Stimulated activated naive CD4-positive, alpha-beta T cell (primary cell): ENCODE results near the gene PBXIP1.
"Not testable (repeated sequence)": the region's sequence is repeated elsewhere in the genome, so short reads cannot be mapped to it uniquely, and the experiment has no call there.

Experiments used
- DNase-seq, 6 experiments: peaks; one replicate each; lab custom pipeline; 2025; lab: John Stamatoyannopoulos, UW

PBXIP1 gene

DNA sequence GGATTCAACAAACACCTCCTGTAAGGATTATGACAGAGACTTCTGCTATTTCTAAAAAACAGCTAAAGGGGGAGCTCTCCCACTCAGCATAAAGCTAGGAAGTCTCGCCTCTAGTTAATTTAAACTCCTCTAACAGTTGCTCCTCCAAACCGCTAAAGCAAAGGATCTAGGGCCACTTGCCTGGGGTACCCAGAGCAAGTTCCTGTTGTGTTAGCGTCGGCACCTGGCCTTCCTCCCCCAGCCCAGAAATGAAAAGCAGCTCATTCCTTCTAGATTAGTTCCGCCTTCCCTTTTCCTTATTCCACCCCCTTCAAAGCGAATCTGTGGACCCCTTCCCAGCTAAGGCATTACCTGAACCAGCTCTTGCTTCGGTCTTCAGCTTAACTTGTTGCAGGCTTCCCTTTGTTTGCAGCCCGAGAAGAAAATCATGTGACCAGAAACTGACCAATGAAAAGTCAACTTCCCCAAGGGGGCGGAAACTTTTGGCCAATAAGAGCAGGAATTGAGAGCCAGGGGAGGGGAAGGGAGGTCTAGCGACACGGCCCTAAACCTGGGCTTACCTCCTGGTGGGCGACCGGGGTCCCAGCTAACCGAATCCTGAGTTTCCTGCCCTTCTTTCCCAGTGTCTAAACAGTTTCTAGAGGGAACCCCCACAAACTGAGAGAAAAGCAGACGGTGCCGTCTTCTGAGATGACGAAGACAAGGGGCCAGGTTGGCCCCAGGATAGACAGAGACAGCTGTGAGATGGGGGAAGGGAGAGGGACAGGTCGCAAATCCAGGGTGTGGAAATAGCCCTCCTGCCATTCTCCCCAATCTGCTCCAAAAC, at the start of gene PBXIP1:
Gene PBXIP1 (minus strand): TSS at position 382 of the 826 bp plus-strand sequence. CDS start 2,378 bp downstream, outside the sequence.
- DNase-seq: peak; percentile 71 to 92 (median 86)

- peak in 2 of 6 experiments; percentile 15 to 44 for DNase-seq
Observed at GRCh38 chr1:155005076-155006011, 49.4 kb upstream of the PBXIP1 start.

- no peak for DNase-seq
Observed at GRCh38 chr1:155004352-155005075, 48.6 kb upstream of the PBXIP1 start.

DNA sequence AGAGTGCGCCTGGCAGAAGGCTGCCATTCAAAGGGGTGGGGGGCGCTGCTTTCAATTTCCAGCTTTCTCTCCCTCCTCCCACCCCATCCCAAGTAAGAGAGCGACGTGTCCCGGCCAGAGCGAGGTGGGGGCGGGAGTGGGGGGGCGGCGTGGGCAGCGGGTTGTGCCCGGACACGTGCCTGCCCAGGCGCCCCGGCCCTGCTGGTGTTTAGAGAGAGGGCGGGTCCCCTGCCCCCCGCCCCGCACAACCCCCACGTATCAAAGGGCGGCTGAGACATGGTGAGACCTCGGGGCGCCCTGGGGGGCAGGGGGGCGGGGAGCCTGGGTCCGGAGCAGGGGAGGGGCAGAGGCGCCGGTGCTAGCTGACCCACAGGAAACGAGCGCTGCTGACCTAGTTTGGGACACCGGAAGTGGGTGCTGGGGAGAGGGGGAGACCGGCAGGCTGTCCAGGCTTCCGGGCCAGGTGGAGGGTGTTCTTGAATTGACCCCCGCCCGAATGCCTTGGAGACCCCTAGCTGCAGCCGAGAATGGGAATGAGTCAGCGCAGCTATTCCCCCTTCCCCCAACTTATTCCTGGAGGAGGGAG, 48.0 kb upstream of the PBXIP1 start:
- DNase-seq: no peak

DNA sequence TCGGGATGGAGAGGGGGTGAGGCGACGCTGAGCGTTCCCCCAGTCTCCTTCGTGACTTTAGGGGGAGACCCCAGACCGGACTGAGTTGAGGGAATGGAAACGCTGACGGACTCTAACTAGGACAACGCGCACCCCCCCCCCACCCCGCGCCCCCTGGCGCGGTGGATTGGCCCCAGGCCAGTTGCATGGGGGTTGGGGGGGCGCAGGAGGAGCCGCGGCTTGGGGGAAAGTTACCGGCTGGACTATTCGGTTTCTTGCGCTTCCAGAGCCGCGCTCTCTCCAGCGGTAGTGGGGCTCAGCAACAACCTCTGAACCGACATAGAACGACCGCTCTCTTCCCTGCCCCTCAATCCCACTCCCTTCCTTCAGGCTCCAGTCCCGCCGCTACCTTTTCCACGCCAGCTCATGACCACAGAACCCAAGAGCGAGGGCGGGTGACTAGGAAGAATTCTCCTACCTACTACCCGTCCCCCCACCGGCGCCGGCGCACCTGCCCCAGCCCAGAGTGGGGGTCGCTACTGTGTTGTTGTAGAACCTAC, 47.4 kb upstream of the PBXIP1 start:
- peak in 3 of 6 experiments; percentile 15 to 36 (median 28) for DNase-seq

DNA sequence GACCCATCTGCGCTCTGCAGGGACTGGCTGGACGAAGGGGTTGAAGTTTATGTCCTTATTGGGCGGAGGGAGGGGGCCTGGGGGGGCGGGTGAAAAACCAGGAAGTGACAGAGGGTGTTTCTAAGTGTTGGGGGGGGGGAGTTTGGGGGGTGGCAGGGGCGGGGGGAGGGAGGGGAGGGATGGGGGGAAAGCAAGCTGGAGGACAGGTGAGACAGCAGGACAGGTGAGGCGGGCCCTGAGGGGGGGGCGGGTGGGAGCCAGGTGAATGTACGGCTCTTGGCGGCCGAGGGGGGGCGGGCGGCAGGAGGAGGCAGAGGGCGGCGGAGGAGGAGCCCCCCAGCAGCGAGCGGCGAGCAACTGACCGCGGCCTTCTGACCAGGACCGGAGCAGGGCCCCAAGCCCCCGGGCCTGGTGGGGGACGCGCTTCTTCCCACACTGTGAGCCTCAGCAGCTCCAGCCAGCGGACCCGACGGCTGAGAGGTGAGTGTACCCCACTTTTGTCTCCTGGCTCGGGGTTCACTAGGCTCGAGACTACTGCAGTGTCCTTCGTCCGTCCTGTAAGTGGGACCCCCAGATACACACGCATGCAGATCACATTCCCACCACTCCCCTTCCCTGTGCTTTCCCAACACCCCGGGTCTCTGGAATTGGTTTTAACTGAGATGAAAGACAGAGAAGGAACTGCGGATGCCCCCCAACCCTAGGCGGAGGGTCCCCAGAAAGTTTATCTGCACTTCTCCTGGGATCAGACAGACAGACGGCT, 46.7 kb upstream of the PBXIP1 start, which contains the start of gene ZBTB7B:
Gene ZBTB7B (plus strand): TSS at position 339 of the 763 bp plus-strand sequence. CDS start 11,859 bp downstream, outside the sequence.
- peak in 3 of 6 experiments; percentile 41 to 62 (median 47) for DNase-seq

GRCh38 chr1:155001675-155002463, 46.0 kb upstream of the PBXIP1 start:
- DNase-seq: peak; percentile 92 to 96 (median 94)

DNA sequence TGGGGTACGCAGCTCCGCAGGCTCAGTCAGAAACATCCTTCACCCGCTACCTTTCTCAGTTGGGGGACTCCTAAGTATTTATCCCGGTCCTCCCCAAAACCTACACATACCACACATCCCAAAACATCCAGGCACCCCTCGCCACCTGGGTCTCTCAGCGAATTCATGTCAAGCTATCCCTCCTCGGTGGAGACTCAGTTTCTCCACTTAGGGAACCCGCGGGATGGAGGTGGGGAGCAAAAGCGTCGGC, 45.5 kb upstream of the PBXIP1 start:
- no peak for DNase-seq

GRCh38 chr1:155000726-155001424, 45.0 kb upstream of the PBXIP1 start:
- DNase-seq: peak; percentile 63 to 82 (median 76)

- DNase-seq: peak in 3 of 6 experiments; percentile 44 to 63 (median 59)
Observed at GRCh38 chr1:155000411-155000725, 44.5 kb upstream of the PBXIP1 start.

- peak; percentile 35 to 63 (median 49) for DNase-seq
Observed at GRCh38 chr1:154999571-155000410, 43.9 kb upstream of the PBXIP1 start.

DNA sequence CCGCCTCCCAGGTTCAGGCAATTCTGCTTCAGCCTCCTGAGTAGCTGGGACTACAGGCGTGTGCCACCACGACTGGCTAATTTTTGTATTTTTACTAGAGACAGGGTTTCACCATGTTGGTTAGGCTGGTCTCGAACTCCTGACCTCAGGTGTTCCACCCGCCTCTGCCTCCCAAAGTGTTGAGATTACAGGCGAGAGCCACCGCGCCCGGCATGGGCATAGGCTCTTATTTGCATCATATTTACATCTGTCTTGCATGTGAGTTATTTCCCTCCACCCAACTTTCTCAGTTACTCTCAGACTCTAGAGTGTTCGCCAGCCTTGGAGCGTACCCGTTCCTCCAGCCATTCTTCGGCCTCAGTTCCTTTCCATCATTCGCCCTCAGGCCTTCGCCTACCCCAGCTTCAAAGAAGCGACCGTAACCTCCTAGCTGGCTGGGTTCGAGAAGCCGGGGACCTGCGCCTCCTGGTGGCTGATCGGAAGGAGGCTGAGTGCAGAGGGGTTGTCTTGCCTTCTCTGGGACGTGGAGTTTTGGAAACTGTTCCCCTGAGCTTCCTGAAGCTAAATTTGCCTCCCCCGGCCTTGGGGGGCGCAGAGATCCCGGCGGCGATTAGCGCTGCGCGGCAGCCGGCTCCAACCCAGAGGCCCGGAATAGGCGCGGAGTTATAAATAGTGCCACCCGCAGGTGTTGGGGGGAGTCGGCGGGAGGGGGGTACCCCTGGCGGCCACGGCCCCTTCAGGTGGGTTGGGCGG, 43.1 kb upstream of the PBXIP1 start:
- DNase-seq: peak; percentile 35 to 55 (median 46)

GRCh38 chr1:154998201-154998780, 42.4 kb upstream of the PBXIP1 start:
- DNase-seq: no peak

DNA sequence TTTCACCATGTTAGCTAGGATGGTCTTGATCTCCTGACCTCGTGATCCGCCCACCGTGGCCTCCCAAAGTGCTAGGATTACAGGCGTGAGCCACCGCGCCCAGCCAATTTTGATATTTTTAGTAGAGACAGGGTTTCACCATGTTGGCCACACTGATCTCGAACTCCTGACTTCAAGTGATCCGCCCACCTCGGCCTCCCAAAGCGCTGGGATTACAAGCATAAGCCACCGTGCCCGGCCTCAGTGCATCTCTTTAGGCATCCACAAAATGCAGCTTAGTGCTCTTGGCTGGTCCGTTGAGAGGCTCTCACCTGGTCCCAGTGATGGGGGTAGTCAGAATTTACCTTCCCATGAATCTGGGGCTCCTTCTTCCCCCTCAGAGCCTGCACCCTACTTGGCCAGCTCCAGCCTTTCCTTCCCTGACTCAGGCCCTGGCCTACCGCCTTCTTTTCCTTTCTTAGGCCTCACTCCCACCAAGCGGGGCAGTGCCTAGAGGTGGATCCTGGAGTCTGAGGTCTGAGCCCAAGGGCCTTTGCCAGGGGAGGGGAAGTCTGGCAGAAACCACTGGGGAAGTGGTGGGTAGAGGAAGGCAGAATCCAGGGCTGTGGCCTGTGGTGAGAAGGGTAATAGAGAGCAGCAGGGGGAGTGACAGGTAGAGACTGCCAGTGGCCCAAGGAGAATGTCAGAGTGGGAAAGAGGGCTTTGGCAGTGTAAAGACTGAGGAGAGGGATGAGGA, 41.2 kb upstream of the PBXIP1 start:
- DNase-seq: no peak

DNA sequence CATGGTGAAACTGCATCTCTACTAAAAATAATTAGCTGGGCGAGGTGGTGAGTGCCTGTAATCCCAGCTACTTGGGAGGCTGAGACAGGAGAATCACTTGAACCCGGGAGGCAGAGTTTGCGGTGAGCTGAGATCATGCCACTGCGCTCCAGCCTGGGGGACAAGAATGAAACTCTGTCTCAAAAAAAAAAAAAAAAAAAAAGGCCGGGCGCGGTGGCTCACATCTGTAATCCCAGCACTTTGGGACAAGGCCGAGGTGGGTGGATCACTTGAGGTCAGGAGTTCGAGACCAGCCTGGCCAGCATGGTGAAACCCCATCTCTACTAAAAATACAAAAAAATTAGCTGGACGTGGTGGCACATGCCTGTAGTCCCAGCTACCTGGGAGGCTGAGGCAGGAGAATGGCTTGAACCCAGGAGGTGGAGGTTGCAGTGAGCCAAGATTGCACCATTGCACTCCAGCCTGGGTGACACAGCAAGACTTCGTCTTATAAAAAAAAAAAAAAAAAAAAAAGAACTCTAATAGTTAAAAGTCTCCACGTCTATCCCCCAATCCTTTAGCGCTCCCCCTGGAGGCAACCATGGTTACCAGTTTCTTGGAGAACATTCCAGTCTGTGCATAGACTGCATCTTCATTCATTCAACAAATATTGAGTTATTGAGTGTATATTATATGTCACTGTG, 39.5 kb upstream of the PBXIP1 start:
- DNase-seq: not testable (repeated sequence)

DNA sequence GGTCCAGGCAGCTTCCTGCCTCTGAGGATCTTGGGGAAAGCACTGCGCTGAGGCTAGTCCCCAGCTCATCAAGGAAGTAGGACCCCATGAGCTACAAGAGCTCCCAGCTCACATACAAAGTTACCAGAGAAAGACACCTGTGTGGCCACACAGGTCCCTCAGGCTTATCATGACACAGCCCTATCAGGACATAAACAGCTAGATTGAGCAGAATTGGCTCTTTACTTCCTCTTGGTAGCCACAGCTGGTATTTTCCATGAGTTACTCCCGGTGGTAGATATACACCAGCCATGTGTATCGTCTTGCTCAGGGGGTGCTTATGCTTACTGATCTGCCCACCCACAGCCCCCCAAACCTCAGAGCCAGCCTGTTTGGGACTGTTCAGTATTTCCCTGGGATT, 38.7 kb upstream of the PBXIP1 start:
- no peak for DNase-seq
